Measurements from ENCODE around the gene MRTFA.
"Not testable (repeated sequence)": the region's sequence is repeated elsewhere in the genome, so short reads cannot be mapped to it uniquely, and the experiment has no call there.

Gene MRTFA

DNA sequence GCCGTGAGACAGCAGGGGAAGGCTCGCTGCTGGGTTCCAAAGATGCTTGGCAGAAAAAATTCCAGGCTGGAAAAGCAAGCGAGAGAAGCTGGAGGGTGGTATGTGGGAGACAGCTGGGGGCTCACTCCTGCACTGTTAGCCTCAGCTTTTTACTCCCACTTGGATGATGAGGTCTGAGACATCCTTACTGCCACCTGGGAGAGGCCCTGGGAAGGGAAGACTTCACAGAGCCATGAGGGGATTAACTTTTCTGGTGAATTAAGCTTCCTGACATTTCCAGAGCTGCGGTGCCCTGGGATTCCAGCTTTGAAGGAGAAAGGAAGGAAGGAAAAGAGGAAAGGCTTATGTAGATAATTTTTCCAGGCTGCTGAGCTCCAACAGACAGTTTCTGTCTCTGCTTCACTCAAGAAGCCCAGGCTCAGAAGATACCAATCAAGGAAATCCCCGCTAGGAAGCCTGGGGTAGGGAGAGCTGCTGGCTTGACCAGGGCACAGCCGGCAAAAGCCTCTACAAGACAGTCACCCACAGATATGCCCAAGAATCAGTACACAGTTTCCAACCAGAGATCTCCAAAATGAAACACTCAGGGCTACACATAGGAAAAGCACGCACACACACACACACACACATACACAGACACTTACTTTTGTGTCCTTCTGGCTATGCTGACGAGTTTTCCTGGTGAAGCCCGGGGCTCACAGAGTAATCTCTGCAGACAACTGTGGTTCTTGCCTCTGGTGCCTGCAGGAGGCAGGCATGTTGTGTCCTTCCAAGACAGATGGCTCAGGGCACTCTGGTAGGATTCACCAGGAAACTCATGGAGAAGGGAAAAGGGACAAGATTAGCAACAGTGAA is 43.7 kb upstream of the MRTFA start:
- DNase-seq (ENCODE audit: extremely low read depth, insufficient read length) = no peak

DNA sequence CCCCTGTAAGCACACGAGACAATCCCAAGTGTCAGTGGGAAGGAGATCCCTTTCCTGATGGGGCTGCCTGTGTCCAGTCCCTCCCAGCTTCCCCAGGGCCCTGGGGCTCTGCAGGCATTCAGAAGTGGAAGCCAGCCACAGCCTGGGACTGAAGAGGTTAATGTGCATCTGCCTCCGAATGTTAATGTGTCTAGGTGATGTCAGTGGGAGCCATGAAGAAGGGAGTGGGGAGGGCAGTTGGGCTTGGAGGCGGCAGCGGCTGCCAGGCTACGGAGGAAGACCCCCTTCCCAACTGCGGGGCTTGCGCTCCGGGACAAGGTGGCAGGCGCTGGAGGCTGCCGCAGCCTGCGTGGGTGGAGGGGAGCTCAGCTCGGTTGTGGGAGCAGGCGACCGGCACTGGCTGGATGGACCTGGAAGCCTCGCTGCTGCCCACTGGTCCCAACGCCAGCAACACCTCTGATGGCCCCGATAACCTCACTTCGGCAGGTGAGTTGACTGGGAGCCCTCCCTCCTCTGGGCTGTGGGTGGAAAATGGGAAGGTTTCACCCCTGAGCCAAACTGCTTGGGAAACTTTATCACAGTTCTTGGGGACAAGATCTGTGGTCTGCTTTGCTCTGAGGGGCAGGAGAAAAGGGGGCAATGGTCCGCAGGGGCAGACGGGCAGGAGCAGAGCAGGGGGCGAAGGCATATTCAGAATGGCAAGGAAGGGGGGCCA is 42.9 kb upstream of the MRTFA start, which contains the start of gene MCHR1:
Gene MCHR1 (plus strand): TSS at position 236 of the 715 bp plus-strand sequence. CDS start 169 bp downstream, at position 405.
- Histone ChIP-seq H3K36me3 (ENCODE audit: control insufficient read depth, insufficient read depth, low read length) (no peaks in the 10 kb centered on the region), H3K27me3 (replicated peaks; ENCODE audit: control insufficient read depth, insufficient read depth, low read length) (no peaks in the 10 kb centered on the region; the same call in 1 of the 2 replicates), H3K4me3 (replicated peaks; ENCODE audit: low read depth, low read length) (no peak within 1 kb of the TSS)
- DNase-seq (ENCODE audit: extremely low read depth, insufficient read length) = no peak
- TF ChIP-seq, protein P1, sequence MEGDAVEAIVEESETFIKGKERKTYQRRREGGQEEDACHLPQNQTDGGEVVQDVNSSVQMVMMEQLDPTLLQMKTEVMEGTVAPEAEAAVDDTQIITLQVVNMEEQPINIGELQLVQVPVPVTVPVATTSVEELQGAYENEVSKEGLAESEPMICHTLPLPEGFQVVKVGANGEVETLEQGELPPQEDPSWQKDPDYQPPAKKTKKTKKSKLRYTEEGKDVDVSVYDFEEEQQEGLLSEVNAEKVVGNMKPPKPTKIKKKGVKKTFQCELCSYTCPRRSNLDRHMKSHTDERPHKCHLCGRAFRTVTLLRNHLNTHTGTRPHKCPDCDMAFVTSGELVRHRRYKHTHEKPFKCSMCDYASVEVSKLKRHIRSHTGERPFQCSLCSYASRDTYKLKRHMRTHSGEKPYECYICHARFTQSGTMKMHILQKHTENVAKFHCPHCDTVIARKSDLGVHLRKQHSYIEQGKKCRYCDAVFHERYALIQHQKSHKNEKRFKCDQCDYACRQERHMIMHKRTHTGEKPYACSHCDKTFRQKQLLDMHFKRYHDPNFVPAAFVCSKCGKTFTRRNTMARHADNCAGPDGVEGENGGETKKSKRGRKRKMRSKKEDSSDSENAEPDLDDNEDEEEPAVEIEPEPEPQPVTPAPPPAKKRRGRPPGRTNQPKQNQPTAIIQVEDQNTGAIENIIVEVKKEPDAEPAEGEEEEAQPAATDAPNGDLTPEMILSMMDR (IDR thresholded peaks at IDR 0.05; ENCODE audit: insufficient read depth, low read length, poor library complexity, severe bottlenecking) = no peak

More for the DNA sequence above, 43.7 kb upstream of the MRTFA start:
- Histone ChIP-seq H3K4me3 (replicated peaks; ENCODE audit: low read depth, low read length) (no peak overlapping the region), H3K27me3 (replicated peaks; ENCODE audit: control insufficient read depth, insufficient read depth, low read length) (no peaks in the 10 kb centered on the region; the same call in 1 of the 2 replicates), H3K36me3 (ENCODE audit: control insufficient read depth, insufficient read depth, low read length) (no peaks in the 10 kb centered on the region)
- TF ChIP-seq, protein P1 (IDR thresholded peaks at IDR 0.05; ENCODE audit: insufficient read depth, low read length, poor library complexity, severe bottlenecking) = no peak

GRCh38 chr22:40678493-40679248 is 42.2 kb upstream of the MRTFA start:
- no peak for DNase-seq (ENCODE audit: extremely low read depth, insufficient read length)
- Histone ChIP-seq H3K27me3 (replicated peaks; ENCODE audit: control insufficient read depth, insufficient read depth, low read length) (no peaks in the 10 kb centered on the region; the same call in 1 of the 2 replicates), H3K4me3 (replicated peaks; ENCODE audit: low read depth, low read length) (no peak overlapping the region), H3K36me3 (ENCODE audit: control insufficient read depth, insufficient read depth, low read length) (no peaks in the 10 kb centered on the region)
- TF ChIP-seq, protein P1 (IDR thresholded peaks at IDR 0.05; ENCODE audit: insufficient read depth, low read length, poor library complexity, severe bottlenecking) = no peak

GRCh38 chr22:40676644-40677043 is 40.1 kb upstream of the MRTFA start:
- TF ChIP-seq, protein P1 (IDR thresholded peaks at IDR 0.05; ENCODE audit: insufficient read depth, low read length, poor library complexity, severe bottlenecking) = no peak
- Histone ChIP-seq H3K27me3 (replicated peaks; ENCODE audit: control insufficient read depth, insufficient read depth, low read length) (no peaks in the 10 kb centered on the region; the same call in 1 of the 2 replicates), H3K4me3 (replicated peaks; ENCODE audit: low read depth, low read length) (no peak overlapping the region), H3K36me3 (ENCODE audit: control insufficient read depth, insufficient read depth, low read length) (no peaks in the 10 kb centered on the region)
- no peak for DNase-seq (ENCODE audit: extremely low read depth, insufficient read length)

GRCh38 chr22:40676166-40676565 is 39.6 kb upstream of the MRTFA start:
- not testable (repeated sequence) for H3K4me3 ChIP-seq (replicated peaks; ENCODE audit: low read depth, low read length); DNase-seq (ENCODE audit: extremely low read depth, insufficient read length); H3K36me3 ChIP-seq (ENCODE audit: control insufficient read depth, insufficient read depth, low read length); H3K27me3 ChIP-seq (replicated peaks; ENCODE audit: control insufficient read depth, insufficient read depth, low read length)

Measured in GM06990 (cell line).